Gastroesophageal sphincter (tissue), 3 donors: ENCODE data around the gene FHOD3.

Source experiments
- CTCF ChIP-seq, 4 experiments: fragments of 200-600 bp in 2 of 4; fragments of 450-650 bp in 2 of 4; sonication (generic) in 1 of 4; IDR thresholded peaks; one replicate each; pipeline ENCODE4 v1.5.1; 2017 to 2019; ENCODE audit warnings: antibody characterized with exemption in 4 of 4, mild to moderate bottlenecking in 2 of 4, moderate library complexity in 2 of 4
- POLR2A ChIP-seq, 2 donors: fragments of 450-650 bp; IDR thresholded peaks; one replicate each; pipeline ENCODE4 v1.6.1; 2017; ENCODE audit warnings: antibody characterized with exemption in 2 of 2, mild to moderate bottlenecking in 2 of 2, moderate library complexity in 1 of 2
- POLR2AphosphoS5 ChIP-seq: sonication (generic); formaldehyde crosslinking; IDR thresholded peaks from one replicate; pipeline ENCODE4 v1.6.1; 2017; ENCODE audit warnings: antibody characterized with exemption

GRCh38 chr18:36729197-36729596 lies 431.7 kb downstream of the FHOD3 start:
- TF ChIP-seq CTCF (IDR thresholded peaks at IDR 0.05) (no peak), POLR2A (IDR thresholded peaks at IDR 0.05) (no peak), POLR2AphosphoS5 (no peak)
